ENCODE data around the gene DAB1.

DAB1 gene

GRCh38 chr1:56978819-56979218 is 445.0 kb downstream of the DAB1 start:
- no peak for DNase-seq (ENCODE audit: low read depth in 2 of 2)

- no peak for DNase-seq (ENCODE audit: low read depth in 2 of 2)
These were observed 445.9 kb downstream of the DAB1 start for GRCh38 chr1:56977910-56978309.

- DNase-seq (ENCODE audit: low read depth in 2 of 2): no peak
These were observed 448.4 kb downstream of the DAB1 start for GRCh38 chr1:56975446-56975845.

- DNase-seq (ENCODE audit: low read depth in 2 of 2): no peak
These were observed 449.7 kb downstream of the DAB1 start for GRCh38 chr1:56973923-56974742.

- DNase-seq (ENCODE audit: low read depth in 2 of 2): no peak
These were observed 450.9 kb downstream of the DAB1 start for GRCh38 chr1:56972976-56973375.

- DNase-seq (ENCODE audit: low read depth in 2 of 2): no peak
These were observed 453.6 kb downstream of the DAB1 start for GRCh38 chr1:56970280-56970679.

GRCh38 chr1:56968878-56969495 is 454.9 kb downstream of the DAB1 start:
- DNase-seq (ENCODE audit: low read depth in 2 of 2): no peak

- DNase-seq (ENCODE audit: low read depth in 2 of 2): no peak
These were observed 455.7 kb downstream of the DAB1 start for GRCh38 chr1:56967900-56968832.

- DNase-seq (ENCODE audit: low read depth in 2 of 2): no peak
These were observed 456.5 kb downstream of the DAB1 start for GRCh38 chr1:56967355-56967754.

- DNase-seq (ENCODE audit: low read depth in 2 of 2): no peak
These were observed 457.2 kb downstream of the DAB1 start for GRCh38 chr1:56966698-56966999.

GRCh38 chr1:56965916-56966697 is 457.8 kb downstream of the DAB1 start, which contains the start of gene C8B:
TSS of gene C8B (minus strand) at chr1:56966015. CDS start at chr1:56965948, 67 bp downstream.
- no peak for DNase-seq (ENCODE audit: low read depth in 2 of 2)

- no peak for DNase-seq (ENCODE audit: low read depth in 2 of 2)
These were observed 458.7 kb downstream of the DAB1 start for GRCh38 chr1:56965191-56965590.

GRCh38 chr1:56964349-56965017 is 459.4 kb downstream of the DAB1 start:
- no peak for DNase-seq (ENCODE audit: low read depth in 2 of 2)

GRCh38 chr1:56963667-56964066 is 460.2 kb downstream of the DAB1 start:
- no peak for DNase-seq (ENCODE audit: low read depth in 2 of 2)

- DNase-seq (ENCODE audit: low read depth in 2 of 2): no peak
These were observed 462.4 kb downstream of the DAB1 start for GRCh38 chr1:56961426-56961825.

- no peak for DNase-seq (ENCODE audit: low read depth in 2 of 2)
These were observed 465.3 kb downstream of the DAB1 start for GRCh38 chr1:56958526-56958925.

- DNase-seq (ENCODE audit: low read depth in 2 of 2): no peak
These were observed 465.9 kb downstream of the DAB1 start for GRCh38 chr1:56957931-56958330.

GRCh38 chr1:56954664-56955063 is 469.2 kb downstream of the DAB1 start:
- DNase-seq (ENCODE audit: low read depth in 2 of 2): no peak

GRCh38 chr1:56953386-56953785 is 470.5 kb downstream of the DAB1 start:
- no peak for DNase-seq (ENCODE audit: low read depth in 2 of 2)

- DNase-seq (ENCODE audit: low read depth in 2 of 2): no peak
These were observed 471.4 kb downstream of the DAB1 start for GRCh38 chr1:56952501-56952900.

- no peak for DNase-seq (ENCODE audit: low read depth in 2 of 2)
These were observed 475.3 kb downstream of the DAB1 start for GRCh38 chr1:56948403-56949023.
